ENCODE data around the gene EPB41L4A. TPM values are rescaled to one million over a fixed set of nuclear protein-coding genes. Genes with fewer than 3 reads are reported as not detected.

EPB41L4A gene
- total RNA-seq, 4 donors from 2014 or later, result 8.3 to 33.8 (median 21.6) TPM

DNA sequence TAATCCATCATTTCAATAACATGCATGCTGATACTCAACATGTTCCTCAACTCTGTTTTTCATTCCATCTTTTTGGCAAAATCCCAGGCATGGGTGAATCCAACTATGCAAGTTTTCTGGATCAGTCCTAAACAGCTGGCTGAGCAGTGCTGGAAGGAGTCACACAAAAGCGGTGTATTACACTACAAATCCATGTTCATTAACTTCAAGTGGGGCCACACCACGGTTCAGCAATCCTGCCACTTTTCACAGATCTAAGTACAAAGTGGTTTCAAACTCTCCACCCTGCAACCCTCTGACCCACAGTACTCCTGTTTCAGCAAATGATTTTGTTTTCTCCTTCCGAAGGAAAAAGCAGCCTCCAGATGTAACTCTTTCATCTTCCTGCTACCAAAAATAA, 222.5 kb downstream of the EPB41L4A start:
- Histone ChIP-seq H3K4me1 (no peaks in the 10 kb centered on the region), H3K36me3 (peaks cover 0 to 53% (median 17%) of the 10 kb centered on the region in 4 donors), H3K4me3 (no peak overlapping the region), H3K27ac (replicated peaks in 1 of 4) (no peak overlapping the region), H3K27me3 (no peaks in the 10 kb centered on the region), H3K9me3 (no peaks in the 10 kb centered on the region)
- 67% methylated on average over 3 of the region's 3 CpGs for WGBS
- no peak for TF ChIP-seq POLR2A (IDR thresholded peaks at IDR 0.05; ENCODE audit: low read depth)
- TF ChIP-seq CTCF (IDR thresholded peaks at IDR 0.05), result no peak
- no peak for DNase-seq (ENCODE audit: extremely low spot score)
- intact Hi-C loops (cut with DNase I), result no loop called here

- no peaks in the 10 kb centered on the region for H3K9me3 ChIP-seq
- intact Hi-C loops (cut with DNase I), result no loop called here
- no peak overlapping the region for H3K27ac ChIP-seq (replicated peaks in 1 of 4)
- no peaks in the 10 kb centered on the region for H3K4me1 ChIP-seq
- no peak overlapping the region for H3K4me3 ChIP-seq
- peaks cover 0 to 46% (median 13%) of the 10 kb centered on the region in 4 donors for H3K36me3 ChIP-seq
- TF ChIP-seq EP300 (IDR thresholded peaks at IDR 0.05) (no peak), CTCF (IDR thresholded peaks at IDR 0.05) (no peak), POLR2AphosphoS5 (IDR thresholded peaks at IDR 0.05) (no peak), POLR2A (IDR thresholded peaks at IDR 0.05; ENCODE audit: low read depth) (no peak)
- no peak for DNase-seq (ENCODE audit: extremely low spot score)
- 85% methylated on average over 4 of the region's 4 CpGs for whole genome bisulfite sequencing
- no peaks in the 10 kb centered on the region for H3K27me3 ChIP-seq
Observed at GRCh38 chr5:112195924-112196323, 223.2 kb downstream of the EPB41L4A start.

DNA sequence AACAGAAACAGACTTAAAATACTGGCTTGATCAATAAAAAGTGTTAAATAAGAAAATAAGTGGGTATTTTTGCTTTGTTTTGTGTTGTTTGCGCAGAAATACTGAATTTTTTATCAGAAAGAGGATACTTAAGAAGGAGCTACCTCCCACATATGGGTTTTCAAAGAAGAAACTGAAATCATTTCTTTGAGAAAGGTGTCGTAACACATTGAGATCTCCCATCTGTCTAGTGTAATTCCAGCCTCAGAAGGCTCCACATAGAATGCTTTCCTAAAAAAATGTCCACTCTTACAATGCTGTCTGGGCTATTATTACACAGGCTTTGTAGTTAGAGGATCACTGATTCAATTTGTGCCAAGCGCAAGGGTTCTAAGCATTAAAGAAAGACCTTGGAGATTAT, 226.2 kb downstream of the EPB41L4A start:
- H3K27ac ChIP-seq (replicated peaks in 1 of 4), result no peak overlapping the region
- DNase-seq (ENCODE audit: extremely low spot score), result no peak
- peaks cover 0 to 40% (median 13%) of the 10 kb centered on the region in 4 donors for H3K36me3 ChIP-seq
- no peaks in the 10 kb centered on the region for H3K9me3 ChIP-seq
- no peaks in the 10 kb centered on the region for H3K27me3 ChIP-seq
- WGBS, result 90% methylated on average over 3 of the region's 3 CpGs
- intact Hi-C loops (cut with DNase I), result no loop called here
- no peaks in the 10 kb centered on the region for H3K4me1 ChIP-seq
- H3K4me3 ChIP-seq, result no peak overlapping the region
- TF ChIP-seq EP300 (IDR thresholded peaks at IDR 0.05), result no peak
- TF ChIP-seq CTCF (IDR thresholded peaks at IDR 0.05), result no peak
- no peak for TF ChIP-seq POLR2A (IDR thresholded peaks at IDR 0.05; ENCODE audit: low read depth)
- TF ChIP-seq POLR2AphosphoS5 (IDR thresholded peaks at IDR 0.05), result no peak

DNA sequence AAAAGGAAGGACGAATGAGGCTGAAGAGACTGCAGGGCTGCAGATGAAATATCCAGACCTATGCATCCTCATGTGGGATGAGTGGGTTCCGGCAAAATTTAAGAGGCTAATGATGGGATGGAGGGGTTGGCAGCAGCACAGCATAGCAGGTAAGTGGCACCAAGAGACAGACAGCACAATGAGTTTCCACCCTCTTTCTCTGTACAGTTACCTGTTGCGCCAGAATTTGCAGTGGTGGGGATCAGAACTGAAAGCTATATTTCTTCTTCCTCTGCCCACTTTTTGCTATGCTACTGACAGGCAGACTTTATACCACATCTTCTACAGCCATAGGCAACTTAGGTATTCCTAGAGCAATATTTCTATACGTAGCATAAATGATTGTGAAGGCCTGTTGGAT, 227.0 kb downstream of the EPB41L4A start:
- Histone ChIP-seq H3K9me3 (no peaks in the 10 kb centered on the region), H3K4me3 (no peak overlapping the region), H3K27me3 (no peaks in the 10 kb centered on the region), H3K36me3 (peaks cover 0 to 40% (median 13%) of the 10 kb centered on the region in 4 donors), H3K4me1 (no peaks in the 10 kb centered on the region), H3K27ac (replicated peaks in 1 of 4) (no peak overlapping the region)
- WGBS, result 93% methylated on average over 4 of the region's 4 CpGs
- intact Hi-C loops (cut with DNase I), result no loop called here
- no peak for DNase-seq (ENCODE audit: extremely low spot score)
- TF ChIP-seq POLR2A (IDR thresholded peaks at IDR 0.05; ENCODE audit: low read depth) (no peak), CTCF (IDR thresholded peaks at IDR 0.05) (no peak), POLR2AphosphoS5 (IDR thresholded peaks at IDR 0.05) (no peak), EP300 (IDR thresholded peaks at IDR 0.05) (no peak)

DNA sequence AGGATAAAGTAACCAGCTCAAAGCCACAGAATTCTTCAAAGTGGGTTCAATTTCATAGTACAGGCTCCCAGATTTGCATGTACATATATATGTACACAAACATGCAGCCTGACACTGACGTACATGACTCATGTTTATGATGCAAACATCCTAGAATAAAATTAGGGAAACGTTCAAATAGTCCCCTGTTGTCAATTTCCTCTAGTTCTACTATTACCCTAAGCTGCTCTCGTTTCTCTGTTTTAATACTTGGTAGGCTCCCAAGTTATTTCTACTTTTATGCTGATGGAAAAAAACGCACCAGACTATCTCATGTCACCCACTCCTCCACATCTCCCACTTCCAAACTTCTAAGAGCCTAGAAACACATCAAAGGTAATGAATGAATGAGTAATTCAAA, 229.7 kb downstream of the EPB41L4A start:
- Histone ChIP-seq H3K4me1 (no peaks in the 10 kb centered on the region), H3K27me3 (no peaks in the 10 kb centered on the region), H3K4me3 (no peak overlapping the region), H3K9me3 (no peaks in the 10 kb centered on the region), H3K36me3 (peaks cover 0 to 28% (median 6%) of the 10 kb centered on the region in 4 donors), H3K27ac (replicated peaks in 1 of 4) (no peak overlapping the region)
- DNase-seq (ENCODE audit: extremely low spot score), result no peak
- TF ChIP-seq POLR2A (IDR thresholded peaks at IDR 0.05; ENCODE audit: low read depth) (no peak), CTCF (IDR thresholded peaks at IDR 0.05) (no peak), EP300 (IDR thresholded peaks at IDR 0.05) (no peak), POLR2AphosphoS5 (IDR thresholded peaks at IDR 0.05) (no peak)
- 67% methylated on average over 4 of the region's 4 CpGs for WGBS
- intact Hi-C loops (cut with DNase I), result no loop called here
